Activated CD8-positive, alpha-beta memory T cell treated with anti-CD3 and anti-CD28 coated beads, Interleukin-2, amount 10 ng/mL, durations not matched to agents 7 days and 5 days (primary cell): Measurements from ENCODE around the gene MEGF10. TPM values are rescaled to one million over a fixed set of nuclear protein-coding genes. Genes with fewer than 3 reads are reported as not detected.
A peak's percentile ranks its signal among the peaks of the same experiment; 100 is the strongest.

Experiments used
- ATAC-seq: fragments of 150-1000 bp; cut with Tn5 transposase; one replicate; pipeline ENCODE4 v1.10.0; 2021; ENCODE audit warnings: moderate library complexity
- CTCF ChIA-PET: fragments of 350-600 bp; sonication (Branson Sonifier 250); formaldehyde crosslinking; loops from one replicate; lab custom pipeline; 2021; ENCODE audit warnings: antibody characterized with exemption; lab: Charles Lee
- DNase-seq: peaks from one replicate; pipeline ENCODE4 v3.0.0-alpha.2; 2020
- H3K27ac Mint-ChIP-seq: one replicate; pipeline ENCODE4 v1.8.0; 2021; ENCODE audit warnings: mild to moderate bottlenecking, mixed read lengths
- H3K27me3 Mint-ChIP-seq: one replicate; pipeline ENCODE4 v1.8.0; 2021; ENCODE audit warnings: mixed read lengths
- H3K36me3 Mint-ChIP-seq: one replicate; pipeline ENCODE4 v1.8.0; 2021; ENCODE audit warnings: mild to moderate bottlenecking, mixed read lengths
- H3K4me1 Mint-ChIP-seq: one replicate; pipeline ENCODE4 v1.8.0; 2021; ENCODE audit warnings: mixed read lengths
- H3K4me3 Mint-ChIP-seq: one replicate; pipeline ENCODE4 v1.8.0; 2021; ENCODE audit warnings: mild to moderate bottlenecking, moderate library complexity, mixed read lengths
- H3K9me3 Mint-ChIP-seq: one replicate; pipeline ENCODE4 v1.8.0; 2022; ENCODE audit warnings: low read depth, mixed read lengths
- total RNA-seq, 2 experiments: library from RNA; stranded (reverse); gene quantifications; one replicate each; pipeline ENCODE4 v1.2.3, GENCODE V29; 2021

The MEGF10 gene
- total RNA-seq, 2 experiments from 2014 or later, result not detected

- peak; percentile 49 for DNase-seq
- no peaks in the 10 kb centered on the region for H3K36me3 Mint-ChIP-seq
- ATAC-seq, result peak; percentile 63
- H3K27me3 Mint-ChIP-seq, result peaks cover 21% of the 10 kb centered on the region
- CTCF ChIA-PET, result no interaction called here
- peaks cover 20% of the 10 kb centered on the region for H3K4me1 Mint-ChIP-seq
- no peaks in the 10 kb centered on the region for H3K9me3 Mint-ChIP-seq
- no peak overlapping the region for H3K4me3 Mint-ChIP-seq
- H3K27ac Mint-ChIP-seq, result no peak overlapping the region
These were observed 29.7 kb downstream of the MEGF10 start for GRCh38 chr5:127320032-127320965.

- peaks cover 21% of the 10 kb centered on the region for H3K27me3 Mint-ChIP-seq
- H3K4me1 Mint-ChIP-seq, result peaks cover 20% of the 10 kb centered on the region
- no peak for DNase-seq
- H3K4me3 Mint-ChIP-seq, result no peak overlapping the region
- no peak for ATAC-seq
- no peak overlapping the region for H3K27ac Mint-ChIP-seq
- H3K9me3 Mint-ChIP-seq, result no peaks in the 10 kb centered on the region
- CTCF ChIA-PET, result no interaction called here
- H3K36me3 Mint-ChIP-seq, result no peaks in the 10 kb centered on the region
These were observed 30.9 kb downstream of the MEGF10 start for GRCh38 chr5:127321465-127321864.

DNA sequence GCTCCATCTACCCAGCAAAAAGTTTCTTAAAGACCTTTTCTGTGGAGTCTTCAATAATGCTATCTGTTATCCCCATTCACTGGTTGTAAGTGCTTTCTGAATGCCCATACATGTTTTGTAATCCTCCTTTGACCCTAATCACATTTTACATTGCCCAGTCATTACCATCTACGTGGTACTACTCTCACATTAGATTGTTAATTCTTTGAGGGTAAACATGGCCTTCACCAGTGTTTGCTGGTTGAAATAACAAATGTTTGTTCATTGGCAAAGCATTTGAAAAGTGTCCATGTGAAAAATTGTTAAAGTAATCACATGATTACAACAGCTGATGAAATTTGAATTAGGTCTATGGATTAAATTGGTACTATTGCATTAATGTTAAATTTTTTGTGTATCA, 31.8 kb downstream of the MEGF10 start:
- CTCF ChIA-PET, result no interaction called here
- peaks cover 16% of the 10 kb centered on the region for H3K27me3 Mint-ChIP-seq

DNA sequence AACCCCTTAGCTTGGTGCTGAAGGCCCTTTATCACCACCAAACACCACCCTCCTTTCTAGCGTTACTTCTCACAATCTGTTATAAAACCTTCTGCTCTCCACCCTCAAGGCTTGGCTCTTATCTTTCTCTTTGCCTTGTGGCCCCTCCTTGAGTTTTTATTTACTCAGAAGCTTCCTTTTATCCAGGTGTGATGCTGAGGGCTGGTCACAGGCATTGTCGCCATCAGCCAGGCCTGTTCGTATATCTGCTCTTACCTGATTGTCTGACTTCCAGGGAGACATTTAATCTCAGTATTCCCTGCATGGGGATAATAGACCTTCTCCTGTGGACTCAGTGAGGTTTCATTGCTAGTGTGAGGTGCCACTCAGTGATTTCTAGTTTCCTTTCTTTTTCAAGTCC, 34.2 kb downstream of the MEGF10 start:
- no peak for ATAC-seq
- H3K36me3 Mint-ChIP-seq, result no peaks in the 10 kb centered on the region
- no peak for DNase-seq
- H3K27me3 Mint-ChIP-seq, result peaks cover 19% of the 10 kb centered on the region
- H3K27ac Mint-ChIP-seq, result no peak overlapping the region
- CTCF ChIA-PET, result no interaction called here
- peaks cover 20% of the 10 kb centered on the region for H3K4me1 Mint-ChIP-seq
- no peaks in the 10 kb centered on the region for H3K9me3 Mint-ChIP-seq
- no peak overlapping the region for H3K4me3 Mint-ChIP-seq

More for the DNA sequence above, 31.8 kb downstream of the MEGF10 start:
- no peak for DNase-seq
- H3K4me1 Mint-ChIP-seq, result peaks cover 20% of the 10 kb centered on the region
- H3K36me3 Mint-ChIP-seq, result no peaks in the 10 kb centered on the region
- ATAC-seq, result no peak
- H3K27ac Mint-ChIP-seq, result no peak overlapping the region
- H3K4me3 Mint-ChIP-seq, result no peak overlapping the region
- H3K9me3 Mint-ChIP-seq, result no peaks in the 10 kb centered on the region

- DNase-seq, result no peak
- Mint-ChIP-seq H3K9me3 (no peaks in the 10 kb centered on the region), H3K4me1 (peaks cover 6% of the 10 kb centered on the region), H3K27me3 (peaks cover 30% of the 10 kb centered on the region), H3K36me3 (no peaks in the 10 kb centered on the region), H3K4me3 (no peak overlapping the region), H3K27ac (no peak overlapping the region)
- CTCF ChIA-PET, result interaction anchor here (0.8 kb wide), 1 partner anchor 13 kb away, joined by 3 read pairs; no protein-coding TSS in a partner anchor
- ATAC-seq, result no peak
These were observed 35.8 kb downstream of the MEGF10 start for GRCh38 chr5:127326431-127326830.

DNA sequence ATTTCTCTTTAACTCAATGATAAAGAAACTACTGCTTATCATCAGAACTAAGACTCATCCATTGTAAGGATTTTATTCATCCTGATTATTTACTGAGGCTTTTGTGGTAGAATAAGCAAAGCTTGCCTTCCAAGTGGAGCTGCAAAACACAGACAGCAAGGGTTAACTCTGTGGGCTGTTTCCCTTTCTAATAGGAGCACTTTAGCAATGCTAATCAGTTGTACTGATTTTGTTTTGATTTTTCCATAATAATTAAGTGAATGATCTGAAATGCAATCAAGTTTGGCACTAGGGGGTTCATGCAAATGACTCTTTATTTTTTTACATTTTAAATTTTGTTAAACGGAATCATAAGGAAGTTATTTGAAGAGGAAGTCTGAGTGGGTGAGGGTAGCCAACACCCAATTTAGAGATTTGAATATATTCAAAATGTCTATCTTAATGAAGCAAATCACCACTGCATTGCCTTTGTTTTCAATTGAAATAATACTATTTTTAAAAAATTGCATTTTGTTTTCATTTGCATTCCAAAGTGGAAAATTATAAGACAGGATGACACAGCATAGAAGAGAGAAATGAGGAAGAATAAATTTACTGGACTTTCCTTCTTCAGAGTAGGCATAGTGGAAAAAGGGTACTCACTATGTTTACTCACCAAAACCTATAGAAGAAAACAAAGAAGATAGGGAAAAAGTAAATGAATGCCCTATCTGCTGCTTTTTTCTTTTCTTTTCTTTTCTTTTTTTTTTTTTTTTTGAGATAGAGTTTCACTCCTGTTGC, 36.6 kb downstream of the MEGF10 start:
- Mint-ChIP-seq H3K36me3 (no peaks in the 10 kb centered on the region), H3K4me3 (no peak overlapping the region), H3K27me3 (peaks cover 32% of the 10 kb centered on the region), H3K9me3 (no peaks in the 10 kb centered on the region), H3K27ac (no peak overlapping the region), H3K4me1 (peaks cover 2% of the 10 kb centered on the region)
- CTCF ChIA-PET, result interaction anchor here (0.8 kb wide), 1 partner anchor 13 kb away, joined by 3 read pairs; no protein-coding TSS in a partner anchor
- DNase-seq, result no peak
- no peak for ATAC-seq

DNA sequence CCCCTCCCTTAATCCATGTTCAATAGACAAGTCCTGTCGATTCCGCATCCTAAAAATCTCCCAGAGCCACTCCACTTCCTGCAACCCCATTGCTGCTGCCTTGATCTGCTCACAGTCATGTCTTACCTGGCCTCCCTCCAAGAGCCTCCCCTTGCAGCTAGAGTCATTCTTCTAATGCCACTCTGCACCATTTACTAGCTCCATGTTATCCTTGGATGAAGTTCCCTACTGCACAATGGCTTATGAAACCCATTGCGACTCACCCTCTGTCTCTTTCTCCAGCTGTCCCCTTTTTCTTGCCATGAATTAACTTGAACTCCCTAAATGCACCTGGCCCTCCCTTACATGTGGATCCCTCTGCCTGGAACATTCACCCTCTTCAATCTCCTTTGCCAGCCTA, 39.5 kb downstream of the MEGF10 start:
- CTCF ChIA-PET, result no interaction called here
- H3K4me1 Mint-ChIP-seq, result no peaks in the 10 kb centered on the region
- ATAC-seq (no peak), DNase-seq (no peak)
- H3K4me3 Mint-ChIP-seq, result no peak overlapping the region
- no peaks in the 10 kb centered on the region for H3K36me3 Mint-ChIP-seq
- H3K27ac Mint-ChIP-seq, result no peak overlapping the region
- peaks cover 41% of the 10 kb centered on the region for H3K27me3 Mint-ChIP-seq
- no peaks in the 10 kb centered on the region for H3K9me3 Mint-ChIP-seq

- CTCF ChIA-PET, result no interaction called here
- Mint-ChIP-seq H3K9me3 (no peaks in the 10 kb centered on the region), H3K36me3 (no peaks in the 10 kb centered on the region), H3K27me3 (peaks cover 50% of the 10 kb centered on the region), H3K27ac (no peak overlapping the region), H3K4me3 (no peak overlapping the region), H3K4me1 (no peaks in the 10 kb centered on the region)
- ATAC-seq (no peak), DNase-seq (no peak)
These were observed 41.5 kb downstream of the MEGF10 start for GRCh38 chr5:127331890-127332649.

DNA sequence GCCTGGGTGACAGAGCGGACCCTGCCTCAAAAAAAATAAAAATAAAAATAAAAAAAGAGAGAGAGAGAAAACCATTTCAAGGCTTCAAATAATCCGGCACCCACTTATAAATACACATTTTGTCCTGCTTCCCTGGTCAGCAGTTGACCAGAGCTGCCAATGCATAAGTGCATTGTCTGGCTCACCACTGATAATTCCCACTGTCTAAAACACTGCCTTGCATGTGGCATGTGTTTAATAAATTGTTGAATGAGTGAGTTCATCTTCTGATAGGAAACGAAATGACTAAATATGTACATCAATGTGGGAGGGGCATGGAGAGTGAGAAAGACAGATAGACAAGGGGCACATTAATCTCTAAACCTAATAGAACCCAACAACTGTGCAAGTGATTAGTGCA, 42.9 kb downstream of the MEGF10 start:
- DNase-seq (no peak), ATAC-seq (no peak)
- CTCF ChIA-PET, result no interaction called here
- Mint-ChIP-seq H3K36me3 (no peaks in the 10 kb centered on the region), H3K4me3 (no peak overlapping the region), H3K4me1 (no peaks in the 10 kb centered on the region), H3K27me3 (peaks cover 49% of the 10 kb centered on the region), H3K9me3 (no peaks in the 10 kb centered on the region), H3K27ac (no peak overlapping the region)

GRCh38 chr5:127335381-127335780, 44.8 kb downstream of the MEGF10 start:
- CTCF ChIA-PET, result no interaction called here
- Mint-ChIP-seq H3K4me3 (no peak overlapping the region), H3K36me3 (no peaks in the 10 kb centered on the region), H3K9me3 (no peaks in the 10 kb centered on the region), H3K27me3 (peaks cover 40% of the 10 kb centered on the region), H3K27ac (no peak overlapping the region), H3K4me1 (no peaks in the 10 kb centered on the region)
- ATAC-seq, result no peak
- DNase-seq, result no peak

DNA sequence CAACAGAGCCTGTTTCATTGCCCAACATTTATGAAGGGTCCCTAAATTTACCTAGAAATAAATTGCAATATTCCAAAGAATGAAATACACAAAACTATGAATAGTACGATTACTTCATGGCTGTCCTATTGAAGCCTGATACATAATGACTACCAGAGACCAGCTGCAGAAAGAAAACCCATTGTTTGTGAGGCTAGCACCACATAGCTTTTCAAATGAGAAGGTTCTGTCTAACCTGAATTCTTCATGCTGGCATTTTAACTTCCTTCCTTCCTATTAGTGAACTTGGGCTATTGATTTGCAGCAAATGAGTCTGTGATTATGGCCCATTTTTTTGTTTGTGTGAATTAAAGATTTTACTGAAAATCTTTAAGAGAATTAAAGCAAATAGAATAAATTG, 47.3 kb downstream of the MEGF10 start:
- DNase-seq, result no peak
- Mint-ChIP-seq H3K4me3 (no peak overlapping the region), H3K27ac (no peak overlapping the region), H3K36me3 (no peaks in the 10 kb centered on the region), H3K27me3 (peaks cover 34% of the 10 kb centered on the region), H3K9me3 (no peaks in the 10 kb centered on the region), H3K4me1 (no peaks in the 10 kb centered on the region)
- no peak for ATAC-seq
- CTCF ChIA-PET, result no interaction called here

DNA sequence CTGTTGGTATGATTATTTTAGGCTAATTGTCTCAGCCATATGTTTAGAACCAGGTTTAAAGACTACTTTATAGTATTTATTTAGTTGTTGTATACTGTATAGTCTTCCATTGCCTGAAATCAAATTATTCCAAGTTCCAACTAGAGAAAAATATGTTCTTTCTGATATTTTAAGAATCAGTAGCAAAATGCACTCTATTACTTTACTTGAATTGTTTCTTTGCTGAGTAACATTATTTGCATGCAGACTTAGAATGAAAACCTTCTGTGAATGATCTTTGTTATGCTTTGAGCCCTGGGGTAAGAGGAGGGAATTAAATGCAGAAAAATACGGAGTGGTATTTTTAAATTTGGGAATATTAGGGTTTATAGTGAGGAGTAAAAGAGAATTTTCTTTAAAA, 47.9 kb downstream of the MEGF10 start:
- Mint-ChIP-seq H3K4me3 (no peak overlapping the region), H3K27me3 (peaks cover 32% of the 10 kb centered on the region), H3K27ac (no peak overlapping the region), H3K36me3 (no peaks in the 10 kb centered on the region), H3K4me1 (no peaks in the 10 kb centered on the region), H3K9me3 (no peaks in the 10 kb centered on the region)
- CTCF ChIA-PET, result no interaction called here
- no peak for ATAC-seq
- no peak for DNase-seq

GRCh38 chr5:127340606-127341005, 50.0 kb downstream of the MEGF10 start:
- ATAC-seq, result no peak
- no peak overlapping the region for H3K27ac Mint-ChIP-seq
- CTCF ChIA-PET, result no interaction called here

More at GRCh38 chr5:127340606-127341005, 50.0 kb downstream of the MEGF10 start:
- Mint-ChIP-seq H3K9me3 (no peaks in the 10 kb centered on the region), H3K4me1 (no peaks in the 10 kb centered on the region), H3K27me3 (peaks cover 18% of the 10 kb centered on the region), H3K36me3 (no peaks in the 10 kb centered on the region), H3K4me3 (no peak overlapping the region)
- DNase-seq, result no peak
